Right lobe of liver (tissue), 6 donors: ENCODE data around the gene SIK3. TPM values are rescaled to one million over a fixed set of nuclear protein-coding genes. Genes with fewer than 3 reads are reported as not detected.
A peak's percentile ranks its signal among the peaks of the same experiment; 100 is the strongest.
"Not testable (repeated sequence)": the region's sequence is repeated elsewhere in the genome, so short reads cannot be mapped to it uniquely, and the experiment has no call there.

ENCODE experiments used
- ATAC-seq, 4 donors: fragments of 200-7000 bp; cut with Tn5 transposase; one replicate each; pipeline ENCODE4 v1.9.1; 2020; ENCODE audit warnings: mild to moderate bottlenecking in 4 of 4, moderate library complexity in 4 of 4
- DNase-seq, 3 donors: peaks; one replicate each; pipeline ENCODE4 v3.0.0-alpha.2; 2020
- H3K27ac ChIP-seq, 3 donors: fragments of 200-600 bp; one replicate each; pipeline ENCODE4 v1.8.0; 2022
- H3K27me3 ChIP-seq, 2 donors: fragments of 200-600 bp; one replicate each; pipeline ENCODE4 v1.8.0; 2022
- H3K36me3 ChIP-seq, 4 donors: fragments of 200-600 bp; sonication (generic) in 1 of 4; one replicate each; pipeline versions ENCODE4 v1.5.1 to v1.8.0; 2017 to 2022; ENCODE audit warnings: control low read depth in 1 of 4
- H3K4me1 ChIP-seq, 4 donors: fragments of 200-600 bp; sonication (generic) in 1 of 4; one replicate each; pipeline versions ENCODE4 v1.5.1 to v1.8.0; 2017 to 2022; ENCODE audit warnings: control low read depth in 1 of 4
- H3K4me3 ChIP-seq, 3 donors: fragments of 200-600 bp; one replicate each; pipeline ENCODE4 v1.8.0; 2022
- H3K9me3 ChIP-seq, 4 donors: fragments of 200-600 bp; sonication (generic) in 1 of 4; one replicate each; pipeline versions ENCODE4 v1.5.1 to v1.8.0; 2017 to 2022; ENCODE audit warnings: control low read depth in 1 of 4
- CTCF ChIP-seq, 4 donors: fragments of 200-600 bp in 3 of 4; fragments of 450-650 bp in 1 of 4; IDR thresholded peaks; one replicate each; pipeline versions ENCODE4 v1.5.1 to v1.8.0; 2016 to 2022; ENCODE audit warnings: antibody characterized with exemption in 4 of 4, mild to moderate bottlenecking in 2 of 4
- POLR2A ChIP-seq: fragments of 450-650 bp; IDR thresholded peaks from one replicate; pipeline ENCODE4 v1.6.1; 2017; ENCODE audit warnings: antibody characterized with exemption, mild to moderate bottlenecking
- WGBS: methylation state at CpG from one replicate; pipeline ENCODE4 v1.1.6; 2018; ENCODE audit warnings: low coverage, low lambda C conversion rate; ENCODE audit not compliant: insufficient coverage; ENCODE audit errors: missing lambda C conversion rate; 5-methylcytosine and 5-hydroxymethylcytosine counted together
- intact Hi-C, 2 donors: fragments of 100-400 bp; cut with DNase I; formaldehyde crosslinking; loops; one replicate each; pipeline versions ENCODE4 v1.11.2 to v1.14.1; 2022
- total RNA-seq, 6 experiments: library from RNA; depleted of rRNA in 2 of 6; stranded (reverse); fragments of >200 nt in 2 of 6; fragmentation: NEBNext Ultra II Directional in 3 of 6; extraction: Animal tissue kit (Norgen Biotek cat#: 25700) in 3 of 6; gene quantifications; one replicate each; pipeline versions ENCODE4 v1.1.0 to v1.2.4, GENCODE V29; 2016 to 2023
- donor health status: DM: no; HTN: yes; CAD: no.
- donor health status: DM: no; HTN: no; CAD: no.
- donor health status: DM: no; HTN: no; CAD: no.
- donor health status: DM: no; HTN: yes; CAD: no.
- donor health status: DM: no; HTN: yes; CAD: no.

The SIK3 gene
- total RNA-seq, 6 experiments from 2014 or later, result 22.0 to 35.4 (median 26.8) TPM

GRCh38 chr11:117026593-117027330 is 71.5 kb downstream of the SIK3 start:
- TF ChIP-seq CTCF (IDR thresholded peaks at IDR 0.05) (no peak), POLR2A (no peak)
- WGBS, result 63% methylated on average over 6 of the region's 6 CpGs

GRCh38 chr11:117023707-117024106 is 74.5 kb downstream of the SIK3 start:
- DNase-seq, H3K27me3 ChIP-seq, H3K9me3 ChIP-seq, H3K36me3 ChIP-seq, H3K4me3 ChIP-seq, intact Hi-C loops, ATAC-seq: not testable (repeated sequence)
- Histone ChIP-seq H3K4me1 (peaks cover 0 to 40% (median 11%) of the 10 kb centered on the region in 4 donors), H3K27ac (peak overlapping the region in 2 of 3 donors; percentile 1 to 96)
- 96% methylated on average over 7 of the region's 7 CpGs for WGBS

More at GRCh38 chr11:117026593-117027330, 71.5 kb downstream of the SIK3 start:
- DNase-seq (no peak), ATAC-seq (peak; percentile 27 to 83 (median 54))
- Histone ChIP-seq H3K4me3 (no peak overlapping the region), H3K9me3 (no peaks in the 10 kb centered on the region), H3K36me3 (no peaks in the 10 kb centered on the region), H3K27ac (no peak overlapping the region), H3K27me3 (no peaks in the 10 kb centered on the region), H3K4me1 (peaks cover 0 to 23% (median 5%) of the 10 kb centered on the region in 4 donors)
- intact Hi-C loops, result no loop called here

- Histone ChIP-seq H3K4me3 (no peak overlapping the region), H3K36me3 (no peaks in the 10 kb centered on the region), H3K4me1 (peaks cover 0 to 40% (median 11%) of the 10 kb centered on the region in 4 donors), H3K27ac (peak overlapping the region in 2 of 3 donors; percentile 90 to 96), H3K27me3 (no peaks in the 10 kb centered on the region), H3K9me3 (no peaks in the 10 kb centered on the region)
- DNase-seq (no peak), ATAC-seq (no peak)
- TF ChIP-seq POLR2A (no peak), CTCF (IDR thresholded peaks at IDR 0.05) (no peak)
- intact Hi-C loops, result no loop called here
- 35% methylated on average over 3 of the region's 3 CpGs for WGBS
These were observed 75.0 kb downstream of the SIK3 start for GRCh38 chr11:117023178-117023577.

GRCh38 chr11:117022526-117022925 is 75.7 kb downstream of the SIK3 start:
- Histone ChIP-seq H3K4me3 (no peak overlapping the region), H3K9me3 (no peaks in the 10 kb centered on the region), H3K4me1 (peaks cover 0 to 40% (median 11%) of the 10 kb centered on the region in 4 donors), H3K36me3 (no peaks in the 10 kb centered on the region), H3K27me3 (no peaks in the 10 kb centered on the region), H3K27ac (peak overlapping the region in 2 of 3 donors; percentile 90 to 96)
- intact Hi-C loops, result no loop called here
- 21% methylated on average over 3 of the region's 3 CpGs for WGBS
- TF ChIP-seq CTCF (IDR thresholded peaks at IDR 0.05) (no peak), POLR2A (no peak)
- DNase-seq (no peak), ATAC-seq (no peak)

GRCh38 chr11:117020869-117021564 is 77.2 kb downstream of the SIK3 start:
- TF ChIP-seq CTCF (IDR thresholded peaks at IDR 0.05), result no peak
- peak; percentile 29 for TF ChIP-seq POLR2A
- no peaks in the 10 kb centered on the region for H3K36me3 ChIP-seq
- intact Hi-C loops, result no loop called here
- ATAC-seq (peak; percentile 74 to 92 (median 86)), DNase-seq (peak in 1 of 3 donors; percentile 76)
- H3K27ac ChIP-seq, result peak overlapping the region; percentile 75 to 96 (median 90)
- H3K4me3 ChIP-seq, result peak overlapping the region in 1 of 3 donors; percentile 9
- no peaks in the 10 kb centered on the region for H3K9me3 ChIP-seq
- no peaks in the 10 kb centered on the region for H3K27me3 ChIP-seq
- H3K4me1 ChIP-seq, result peaks cover 0 to 40% (median 11%) of the 10 kb centered on the region in 4 donors
- WGBS, result 14% methylated on average over 5 of the region's 6 CpGs
